ENCODE data around the gene KIAA2012.
"Not testable (repeated sequence)": the region's sequence is repeated elsewhere in the genome, so short reads cannot be mapped to it uniquely, and the experiment has no call there.

KIAA2012 gene

GRCh38 chr2:202238234-202239197, 165.5 kb downstream of the KIAA2012 start, which contains the start of gene SUMO1:
SUMO1 (minus strand) TSS chr2:202238597; CDS start chr2:202238451, 146 bp downstream.
- H3K4me3 ChIP-seq (replicated peaks in 1 of 2; ENCODE audit: low read depth in 2 of 2, low read length in 2 of 2) = peak within 1 kb of the TSS; percentile 74 to 91
- peak; percentile 86 for DNase-seq (ENCODE audit: low read depth in 2 of 2)
- TF ChIP-seq CTCF (IDR thresholded peaks at IDR 0.05; ENCODE audit: low read depth, low read length) = no peak

- not testable (repeated sequence) for H3K4me3 ChIP-seq (replicated peaks in 1 of 2; ENCODE audit: low read depth in 2 of 2, low read length in 2 of 2); DNase-seq (ENCODE audit: low read depth in 2 of 2)
Observed at GRCh38 chr2:202247710-202248109, 174.7 kb downstream of the KIAA2012 start.

- no peak for TF ChIP-seq CTCF (IDR thresholded peaks at IDR 0.05; ENCODE audit: low read depth, low read length)
- no peak overlapping the region for H3K4me3 ChIP-seq (replicated peaks in 1 of 2; ENCODE audit: low read depth in 2 of 2, low read length in 2 of 2)
- peak in 1 of 2 donors; percentile 25 for DNase-seq (ENCODE audit: low read depth in 2 of 2)
Observed at GRCh38 chr2:202249521-202250253, 176.6 kb downstream of the KIAA2012 start.

GRCh38 chr2:202251494-202251893, 178.4 kb downstream of the KIAA2012 start:
- DNase-seq (ENCODE audit: low read depth in 2 of 2) = peak; percentile 71 to 89
- TF ChIP-seq CTCF (IDR thresholded peaks at IDR 0.05; ENCODE audit: low read depth, low read length) = no peak
- no peak overlapping the region for H3K4me3 ChIP-seq (replicated peaks in 1 of 2; ENCODE audit: low read depth in 2 of 2, low read length in 2 of 2)

All from cardiac fibroblast (primary cell).